ENCODE measurements around the gene GET4. TPM values are rescaled to one million over a fixed set of nuclear protein-coding genes. Genes with fewer than 3 reads are reported as not detected.

Gene GET4
- polyA plus RNA-seq, 1 experiment: 21.7 TPM

- POLR2A ChIA-PET: no interaction called here
- TF ChIP-seq, protein P1, sequence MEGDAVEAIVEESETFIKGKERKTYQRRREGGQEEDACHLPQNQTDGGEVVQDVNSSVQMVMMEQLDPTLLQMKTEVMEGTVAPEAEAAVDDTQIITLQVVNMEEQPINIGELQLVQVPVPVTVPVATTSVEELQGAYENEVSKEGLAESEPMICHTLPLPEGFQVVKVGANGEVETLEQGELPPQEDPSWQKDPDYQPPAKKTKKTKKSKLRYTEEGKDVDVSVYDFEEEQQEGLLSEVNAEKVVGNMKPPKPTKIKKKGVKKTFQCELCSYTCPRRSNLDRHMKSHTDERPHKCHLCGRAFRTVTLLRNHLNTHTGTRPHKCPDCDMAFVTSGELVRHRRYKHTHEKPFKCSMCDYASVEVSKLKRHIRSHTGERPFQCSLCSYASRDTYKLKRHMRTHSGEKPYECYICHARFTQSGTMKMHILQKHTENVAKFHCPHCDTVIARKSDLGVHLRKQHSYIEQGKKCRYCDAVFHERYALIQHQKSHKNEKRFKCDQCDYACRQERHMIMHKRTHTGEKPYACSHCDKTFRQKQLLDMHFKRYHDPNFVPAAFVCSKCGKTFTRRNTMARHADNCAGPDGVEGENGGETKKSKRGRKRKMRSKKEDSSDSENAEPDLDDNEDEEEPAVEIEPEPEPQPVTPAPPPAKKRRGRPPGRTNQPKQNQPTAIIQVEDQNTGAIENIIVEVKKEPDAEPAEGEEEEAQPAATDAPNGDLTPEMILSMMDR (IDR thresholded peaks at IDR 0.05; ENCODE audit: insufficient read depth, low read depth, low read length): no peak
- DNase-seq (ENCODE audit: low read depth): no peak
- H3K27me3 ChIP-seq (ENCODE audit: control insufficient read depth, insufficient read depth, low read length): no peaks in the 10 kb centered on the region
- CTCF ChIA-PET: interaction anchor here (1.4 kb wide), 1 partner anchor 11 kb away, joined by 3 read pairs; no protein-coding TSS in a partner anchor
- H3K36me3 ChIP-seq (ENCODE audit: control insufficient read depth, insufficient read depth, low read length): peaks cover 14% of the 10 kb centered on the region
- no peak overlapping the region for H3K4me3 ChIP-seq (ENCODE audit: low read depth, low read length)
Measured at GRCh38 chr7:897771-898376, 21.5 kb downstream of the GET4 start.

DNA sequence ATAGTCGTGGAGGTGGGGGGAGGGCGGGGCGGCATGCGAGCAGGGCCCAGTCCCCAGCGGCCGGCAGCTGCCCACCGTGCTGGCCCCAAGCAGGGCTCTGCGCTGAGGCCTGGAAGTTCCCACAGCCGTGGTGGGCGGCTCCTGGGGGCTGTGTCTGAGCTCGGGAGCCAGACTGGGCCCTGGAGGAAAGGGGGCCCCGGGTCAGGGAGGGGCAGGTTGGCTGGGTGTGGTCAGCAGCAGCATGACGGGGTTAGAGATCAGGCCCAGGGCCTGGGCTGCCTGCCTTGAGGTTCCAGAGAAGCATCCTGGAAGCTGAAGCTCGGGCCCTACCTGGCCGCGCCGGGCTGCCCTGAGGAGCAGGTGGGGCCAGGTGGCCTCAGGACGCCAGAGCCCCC, 22.1 kb downstream of the GET4 start:
- ChIA-PET CTCF (interaction anchor here (1.4 kb wide), 1 partner anchor 10 kb away, joined by 3 read pairs; no protein-coding TSS in a partner anchor), POLR2A (no interaction called here)

DNA sequence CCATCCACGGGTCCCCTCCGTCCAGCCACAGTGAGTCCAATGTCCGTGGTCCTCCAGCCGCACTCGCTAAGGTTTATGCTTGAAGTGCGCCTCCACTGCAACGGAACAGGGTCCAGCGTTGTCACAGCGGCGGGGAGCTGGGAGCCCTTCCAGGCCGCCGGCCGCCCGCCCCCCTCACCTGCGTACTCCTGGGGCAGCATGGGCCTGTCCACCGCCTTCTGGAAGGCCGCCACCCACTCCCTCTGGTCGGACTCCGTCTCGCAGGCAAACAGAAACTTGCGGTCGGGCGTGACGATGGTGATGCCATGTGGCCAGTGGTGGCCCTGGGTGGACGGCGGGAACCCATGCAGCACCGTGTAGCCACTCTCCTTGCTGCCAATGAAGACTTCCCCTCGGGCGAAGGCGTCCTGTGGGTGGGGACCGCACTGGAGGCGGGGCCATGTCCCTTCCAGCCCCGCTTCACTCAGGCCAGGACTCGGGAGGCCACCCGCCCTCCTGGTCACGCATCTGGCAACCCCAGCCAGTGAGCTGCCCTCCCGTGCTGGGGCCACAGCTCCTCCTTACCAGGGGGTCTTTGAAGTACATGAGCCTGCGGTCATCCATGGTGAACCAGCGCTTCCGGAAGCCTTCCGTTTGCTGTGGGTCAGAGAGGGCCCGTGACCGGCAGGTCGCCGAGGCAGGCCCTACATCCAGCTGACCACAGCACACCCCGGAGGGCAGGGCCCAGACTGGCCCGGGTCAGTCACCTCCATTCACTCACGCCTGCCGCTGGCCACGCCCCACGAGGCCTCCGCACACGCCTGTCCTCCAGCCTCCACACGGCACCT, 22.7 kb downstream of the GET4 start:
- POLR2A ChIA-PET: no interaction called here
- TF ChIP-seq, protein P1 (IDR thresholded peaks at IDR 0.05; ENCODE audit: insufficient read depth, low read depth, low read length): no peak
- Histone ChIP-seq H3K36me3 (ENCODE audit: control insufficient read depth, insufficient read depth, low read length) (peaks cover 11% of the 10 kb centered on the region), H3K4me3 (ENCODE audit: low read depth, low read length) (no peak overlapping the region), H3K27me3 (ENCODE audit: control insufficient read depth, insufficient read depth, low read length) (no peaks in the 10 kb centered on the region)
- DNase-seq (ENCODE audit: low read depth): no peak
- CTCF ChIA-PET: no interaction called here

More for the DNA sequence above, 22.1 kb downstream of the GET4 start:
- H3K27me3 ChIP-seq (ENCODE audit: control insufficient read depth, insufficient read depth, low read length): no peaks in the 10 kb centered on the region
- TF ChIP-seq, protein P1 (IDR thresholded peaks at IDR 0.05; ENCODE audit: insufficient read depth, low read depth, low read length): no peak
- H3K36me3 ChIP-seq (ENCODE audit: control insufficient read depth, insufficient read depth, low read length): peaks cover 13% of the 10 kb centered on the region
- no peak for DNase-seq (ENCODE audit: low read depth)
- no peak overlapping the region for H3K4me3 ChIP-seq (ENCODE audit: low read depth, low read length)

- no peak for DNase-seq (ENCODE audit: low read depth)
- CTCF ChIA-PET: interaction anchor here (0.7 to 0.8 kb wide), 2 partner anchors 8 to 18 kb away, joined by 3 read pairs; no protein-coding TSS in a partner anchor
- POLR2A ChIA-PET: no interaction called here
- no peak overlapping the region for H3K4me3 ChIP-seq (ENCODE audit: low read depth, low read length)
- TF ChIP-seq, protein P1 (IDR thresholded peaks at IDR 0.05; ENCODE audit: insufficient read depth, low read depth, low read length): no peak
- H3K36me3 ChIP-seq (ENCODE audit: control insufficient read depth, insufficient read depth, low read length): peaks cover 7% of the 10 kb centered on the region
- H3K27me3 ChIP-seq (ENCODE audit: control insufficient read depth, insufficient read depth, low read length): no peaks in the 10 kb centered on the region
Measured at GRCh38 chr7:899806-900205, 23.5 kb downstream of the GET4 start.

DNA sequence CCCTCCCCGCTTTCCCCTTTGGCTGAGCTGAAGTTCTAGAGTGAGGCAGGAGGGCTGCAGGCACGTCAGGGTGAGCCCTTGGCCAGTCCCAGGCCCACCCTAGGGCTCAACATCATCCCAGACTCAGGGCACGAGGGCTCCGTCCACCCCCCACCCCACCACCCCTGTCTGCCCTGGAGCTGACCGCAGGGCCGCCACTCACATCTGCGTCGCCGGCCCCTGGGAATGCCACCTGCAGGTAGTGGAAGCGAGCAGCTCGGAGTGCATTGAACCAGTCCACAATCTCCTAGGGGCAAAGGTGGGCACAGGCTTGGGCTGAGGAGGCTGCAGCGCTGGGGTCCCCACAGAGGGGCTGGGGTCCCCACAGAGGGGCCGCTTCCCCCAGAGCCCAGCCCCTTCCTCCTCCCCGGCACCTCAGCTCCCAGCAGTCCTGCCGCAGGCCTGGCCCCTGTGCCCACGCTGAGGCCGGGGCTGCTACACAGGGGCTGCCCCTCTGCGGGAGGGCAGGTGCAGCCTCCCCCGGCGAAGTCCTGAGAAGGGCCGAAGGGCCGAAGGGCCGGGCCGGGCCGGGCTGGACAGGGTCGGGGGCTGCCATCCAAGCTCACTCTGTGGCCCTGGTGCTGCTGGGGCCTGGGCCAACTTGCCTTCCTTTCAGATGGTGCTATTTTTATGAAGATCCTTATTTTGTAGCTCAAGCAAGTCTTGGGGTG, 24.1 kb downstream of the GET4 start:
- Histone ChIP-seq H3K27me3 (ENCODE audit: control insufficient read depth, insufficient read depth, low read length) (no peaks in the 10 kb centered on the region), H3K4me3 (ENCODE audit: low read depth, low read length) (no peak overlapping the region), H3K36me3 (ENCODE audit: control insufficient read depth, insufficient read depth, low read length) (peaks cover 7% of the 10 kb centered on the region; the same call in 1 of the 2 replicates)
- no peak for DNase-seq (ENCODE audit: low read depth)
- CTCF ChIA-PET: interaction anchor here (0.7 to 0.8 kb wide), 2 partner anchors 8 to 18 kb away, joined by 3 read pairs; no protein-coding TSS in a partner anchor
- TF ChIP-seq, protein P1 (IDR thresholded peaks at IDR 0.05; ENCODE audit: insufficient read depth, low read depth, low read length): no peak
- POLR2A ChIA-PET: no interaction called here

All from BJ (cell line).